Fibroblast of skin of right biceps (primary cell): ENCODE measurements around the gene PPFIA3.
A peak's percentile ranks its signal among the peaks of the same experiment; 100 is the strongest.
"Not testable (repeated sequence)": the region's sequence is repeated elsewhere in the genome, so short reads cannot be mapped to it uniquely, and the experiment has no call there.

Source experiments
- DNase-seq: peaks from one replicate; pipeline ENCODE4 v3.0.0-alpha.2; 2013

PPFIA3 gene

GRCh38 chr19:49103331-49104085, 15.8 kb upstream of the PPFIA3 start:
- DNase-seq, result no peak

- no peak for DNase-seq
Measured at GRCh38 chr19:49104229-49104864, 15.0 kb upstream of the PPFIA3 start.

- peak; percentile 53 for DNase-seq
Measured at GRCh38 chr19:49106648-49107135, 12.7 kb upstream of the PPFIA3 start.

DNA sequence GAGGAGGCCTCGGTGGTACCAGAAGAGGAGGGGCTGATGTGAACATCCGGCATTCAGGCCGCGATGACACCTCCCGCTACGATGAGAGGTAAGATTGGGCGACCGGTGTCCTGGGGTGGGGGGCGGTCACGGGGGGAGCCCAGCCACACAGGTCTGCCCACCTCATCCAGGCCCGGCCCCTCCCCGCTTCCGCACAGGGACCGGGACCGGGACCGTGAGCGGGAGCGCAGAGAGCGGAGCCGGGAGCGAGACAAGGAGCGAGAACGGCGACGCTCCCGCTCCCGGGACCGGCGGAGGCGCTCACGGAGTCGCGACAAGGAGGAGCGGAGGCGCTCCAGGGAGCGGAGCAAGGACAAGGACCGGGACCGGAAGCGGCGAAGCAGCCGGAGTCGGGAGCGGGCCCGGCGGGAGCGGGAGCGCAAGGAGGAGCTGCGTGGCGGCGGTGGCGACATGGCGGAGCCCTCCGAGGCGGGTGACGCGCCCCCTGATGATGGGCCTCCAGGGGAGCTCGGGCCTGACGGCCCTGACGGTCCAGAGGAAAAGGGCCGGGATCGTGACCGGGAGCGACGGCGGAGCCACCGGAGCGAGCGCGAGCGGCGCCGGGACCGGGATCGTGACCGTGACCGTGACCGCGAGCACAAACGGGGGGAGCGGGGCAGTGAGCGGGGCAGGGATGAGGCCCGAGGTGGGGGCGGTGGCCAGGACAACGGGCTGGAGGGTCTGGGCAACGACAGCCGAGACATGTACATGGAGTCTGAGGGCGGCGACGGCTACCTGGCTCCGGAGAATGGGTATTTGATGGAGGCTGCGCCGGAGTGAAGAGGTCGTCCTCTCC, 11.5 kb upstream of the PPFIA3 start:
- no peak for DNase-seq

DNA sequence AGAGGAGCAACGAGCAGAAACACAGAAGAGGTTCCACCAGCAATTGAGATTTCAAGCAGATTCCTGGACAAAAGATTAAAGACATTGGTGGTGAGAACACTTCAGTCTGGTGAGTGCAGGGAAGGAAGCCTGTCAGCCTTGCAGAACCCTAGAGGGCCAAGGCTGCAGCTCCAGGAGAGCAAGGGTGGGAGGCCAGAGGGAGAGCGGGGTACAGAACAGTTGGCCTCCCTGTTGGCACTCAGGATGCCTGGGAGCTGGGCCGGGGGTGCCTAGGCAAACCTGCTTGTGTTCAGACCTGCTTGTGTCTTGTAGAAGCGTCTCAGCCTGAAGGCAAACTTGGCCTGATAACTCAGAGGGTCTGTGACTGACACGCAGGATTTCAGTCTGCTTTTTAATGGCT, 10.3 kb upstream of the PPFIA3 start:
- DNase-seq, result no peak

GRCh38 chr19:49109569-49110233, 9.6 kb upstream of the PPFIA3 start:
- no peak for DNase-seq

GRCh38 chr19:49110567-49110966, 8.8 kb upstream of the PPFIA3 start:
- DNase-seq, result peak; percentile 58

DNA sequence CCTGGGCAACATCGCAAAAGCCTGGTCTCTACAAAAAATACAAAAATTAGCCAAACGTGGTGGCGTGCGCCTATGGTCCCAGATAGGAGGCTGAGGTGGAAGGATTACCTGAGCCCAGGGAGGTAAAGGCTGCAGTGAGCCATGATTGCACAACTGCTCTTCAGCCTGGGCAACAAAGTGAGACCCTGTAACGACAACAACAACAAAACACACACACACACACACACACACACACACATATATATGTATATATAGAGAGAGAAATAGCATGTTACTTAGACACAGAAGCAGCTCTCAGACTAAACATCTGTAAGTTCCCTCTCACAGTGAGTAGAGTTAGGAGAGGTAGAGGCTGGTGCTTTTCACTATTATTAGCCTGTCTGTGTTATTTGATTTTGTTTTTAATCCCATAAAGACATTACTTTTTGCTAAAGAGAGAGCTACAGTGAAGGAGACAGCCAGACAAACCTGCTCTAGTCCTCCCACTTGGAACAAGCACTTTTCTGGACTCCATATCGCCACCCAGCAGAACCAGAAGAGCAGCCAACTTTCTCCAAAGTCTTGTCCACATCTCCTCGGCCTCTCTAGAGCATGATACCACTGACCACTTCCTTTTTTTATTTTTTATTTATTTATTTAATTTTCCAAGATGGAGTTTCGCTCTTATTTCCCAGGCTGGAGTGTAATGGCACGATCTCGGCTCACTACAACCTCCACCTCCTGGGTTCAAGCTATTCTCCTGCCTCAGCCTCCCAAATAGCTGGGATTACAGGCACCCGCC, 7.9 kb upstream of the PPFIA3 start:
- DNase-seq, result no peak

DNA sequence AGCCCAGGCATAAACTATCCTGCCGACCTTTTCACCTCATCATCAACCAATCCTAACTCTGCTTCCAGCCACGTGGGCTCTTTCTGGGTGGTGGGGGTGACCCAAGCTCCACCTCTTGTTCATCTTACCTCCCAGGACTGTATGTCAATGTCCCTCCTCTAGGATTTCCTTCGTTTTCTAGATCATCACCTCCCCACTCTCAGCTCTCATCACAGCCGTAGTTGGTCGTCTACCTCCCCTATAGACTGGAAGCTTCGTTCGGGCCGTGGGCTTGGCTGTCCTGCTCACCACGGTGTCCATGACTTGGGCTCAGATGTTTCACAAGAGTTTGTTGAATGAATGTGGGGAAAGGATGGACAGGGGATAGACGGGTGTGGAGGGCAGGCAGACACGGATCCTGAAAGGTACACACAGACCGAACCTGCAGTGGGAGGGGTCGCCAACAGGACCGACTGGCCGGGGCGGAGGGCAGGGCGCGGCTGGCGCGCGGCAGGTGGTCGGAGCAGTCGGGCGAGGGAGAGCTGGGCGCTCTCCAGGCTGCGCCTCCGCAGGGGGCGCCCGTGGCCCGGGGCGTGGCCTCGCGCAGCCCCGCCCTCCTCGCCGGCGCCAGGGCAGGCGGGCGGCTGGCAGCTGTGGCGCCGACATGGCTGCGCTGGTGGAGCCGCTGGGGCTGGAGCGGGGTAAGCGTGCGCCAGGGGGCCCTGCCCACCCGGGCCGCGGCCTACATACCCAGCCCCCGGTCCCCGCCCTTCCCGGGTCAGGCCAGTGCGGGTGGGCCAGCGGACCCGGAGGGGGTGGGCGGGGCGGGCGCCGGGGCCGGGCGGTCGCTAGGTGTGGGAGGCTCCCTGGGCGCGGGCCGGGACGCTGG, 5.3 kb upstream of the PPFIA3 start, which contains the start of gene LIN7B:
Gene LIN7B (plus strand): TSS at position 609 of the 868 bp plus-strand sequence. CDS start 35 bp downstream, at position 644.
- peak; percentile 78 for DNase-seq

DNA sequence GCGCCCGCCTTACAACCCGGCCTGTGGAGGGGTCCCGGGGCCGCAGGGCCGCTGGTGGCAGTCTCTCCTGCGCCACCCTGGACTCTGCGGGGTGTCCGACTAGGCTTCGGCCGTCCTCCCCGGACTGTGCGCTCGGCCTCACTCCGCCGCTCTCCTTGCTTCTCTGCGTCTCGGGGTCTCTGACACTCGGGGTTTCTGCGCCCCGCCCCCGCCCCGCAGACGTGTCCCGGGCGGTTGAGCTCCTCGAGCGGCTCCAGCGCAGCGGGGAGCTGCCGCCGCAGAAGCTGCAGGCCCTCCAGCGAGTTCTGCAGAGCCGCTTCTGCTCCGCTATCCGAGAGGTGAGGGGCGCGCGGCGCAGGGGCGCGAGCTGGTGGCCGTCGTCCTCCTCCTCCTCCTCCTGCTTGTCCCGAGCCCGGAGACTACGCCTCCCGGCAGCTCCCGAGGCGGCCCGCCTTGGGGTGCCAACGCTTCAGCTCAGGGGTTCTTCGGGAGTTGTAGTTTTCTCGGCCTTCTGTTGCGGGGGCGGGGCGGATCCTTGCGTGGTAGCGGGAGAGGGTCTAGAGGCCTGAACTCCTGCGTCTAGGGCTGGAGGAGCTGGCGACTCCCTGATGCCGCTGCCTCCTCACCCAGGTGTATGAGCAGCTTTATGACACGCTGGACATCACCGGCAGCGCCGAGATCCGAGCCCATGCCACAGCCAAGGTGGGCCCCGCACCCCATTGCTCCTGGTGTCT, 4.5 kb upstream of the PPFIA3 start:
- DNase-seq, result peak; percentile 68

- DNase-seq, result no peak
Measured at GRCh38 chr19:49116544-49116943, 2.8 kb upstream of the PPFIA3 start.

DNA sequence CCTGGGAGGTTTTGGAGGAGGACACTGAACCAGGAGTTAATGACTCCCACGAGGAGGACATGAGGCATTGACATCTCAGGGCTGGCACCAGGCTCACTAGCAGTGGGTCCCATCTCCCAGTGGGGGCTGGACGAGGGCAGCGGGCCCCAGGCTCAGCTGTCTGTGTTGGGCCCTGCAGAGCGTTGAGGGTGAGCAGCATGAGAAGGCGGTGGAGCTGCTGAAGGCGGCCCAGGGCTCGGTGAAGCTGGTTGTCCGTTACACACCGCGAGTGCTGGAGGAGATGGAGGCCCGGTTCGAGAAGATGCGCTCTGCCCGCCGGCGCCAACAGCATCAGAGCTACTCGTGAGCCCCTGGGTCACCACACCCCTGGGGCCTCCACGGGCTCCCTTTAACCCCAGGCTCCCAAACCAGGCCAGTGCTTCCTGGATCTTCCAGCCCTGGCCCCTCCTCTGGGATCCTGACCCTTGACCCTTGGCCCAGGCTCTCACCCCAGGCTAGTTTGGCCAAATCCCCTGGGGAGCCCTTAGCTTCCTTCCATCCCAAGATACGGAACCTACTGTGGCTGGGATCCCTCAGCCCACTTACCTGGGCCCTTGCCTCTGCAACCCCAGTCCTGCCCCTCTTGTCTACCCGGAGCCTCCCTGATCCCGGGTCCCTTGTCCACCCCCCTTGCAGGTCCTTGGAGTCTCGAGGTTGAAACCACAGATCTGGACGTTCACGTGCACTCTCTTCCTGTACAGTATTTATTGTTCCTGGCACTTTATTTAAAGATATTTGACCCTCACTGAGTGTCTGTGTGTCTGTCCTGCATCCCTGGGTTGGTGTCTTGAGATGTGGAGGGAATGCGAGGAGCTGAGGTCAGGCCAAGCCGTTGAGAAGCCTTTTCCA, 1.4 kb upstream of the PPFIA3 start:
- no peak for DNase-seq

DNA sequence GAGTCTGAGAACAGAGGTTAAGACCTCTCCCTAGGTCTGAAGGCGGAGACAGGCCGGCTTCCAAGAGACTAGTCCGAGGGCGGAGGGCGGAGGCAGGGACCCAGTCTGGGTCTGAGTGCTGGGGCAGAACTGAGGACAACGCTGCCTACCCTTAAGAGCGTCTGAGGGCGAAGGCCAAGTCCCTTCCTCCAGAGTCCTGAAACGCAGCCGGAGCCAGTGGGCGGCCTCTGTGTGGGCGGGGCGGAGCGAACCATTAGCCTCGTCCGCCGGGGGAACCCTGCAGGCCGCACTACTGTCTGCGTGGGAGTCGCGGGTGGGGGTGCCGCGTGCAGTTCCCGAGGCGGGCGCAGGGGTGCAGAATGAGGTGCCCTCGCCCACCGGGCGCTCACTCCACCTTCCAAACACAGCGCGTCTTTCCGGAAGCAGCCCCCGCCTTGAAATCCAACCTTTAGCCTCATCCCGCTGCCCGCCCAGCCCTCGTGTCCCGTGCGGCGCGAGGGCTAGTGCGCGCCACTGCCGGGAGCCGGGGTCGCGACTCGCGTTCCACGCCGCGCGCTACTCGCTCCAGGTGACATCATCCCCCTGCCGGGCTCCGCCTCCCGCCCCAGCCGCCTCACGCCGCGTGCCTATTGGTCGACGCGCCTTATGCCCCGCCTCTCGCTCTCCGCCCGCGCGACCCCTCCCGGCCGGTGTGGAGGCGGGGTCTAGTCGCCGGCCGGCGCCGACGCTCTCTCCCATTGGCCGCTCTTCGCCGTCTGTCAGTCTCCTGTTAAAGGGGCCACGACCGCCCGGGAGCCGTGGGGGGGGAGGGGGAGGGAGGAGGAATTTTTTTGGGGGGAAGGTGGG, 556 bp upstream of the PPFIA3 start, which contains the start of gene C19orf73:
Gene C19orf73 (minus strand): TSS at position 579 of the 846 bp plus-strand sequence. CDS start 121 bp downstream, at position 458.
- peak; percentile 94 for DNase-seq

- DNase-seq, result no peak
Measured at GRCh38 chr19:49120325-49120683, 960 bp downstream of the PPFIA3 start.

GRCh38 chr19:49120868-49121267, 1.5 kb downstream of the PPFIA3 start:
- DNase-seq, result no peak

DNA sequence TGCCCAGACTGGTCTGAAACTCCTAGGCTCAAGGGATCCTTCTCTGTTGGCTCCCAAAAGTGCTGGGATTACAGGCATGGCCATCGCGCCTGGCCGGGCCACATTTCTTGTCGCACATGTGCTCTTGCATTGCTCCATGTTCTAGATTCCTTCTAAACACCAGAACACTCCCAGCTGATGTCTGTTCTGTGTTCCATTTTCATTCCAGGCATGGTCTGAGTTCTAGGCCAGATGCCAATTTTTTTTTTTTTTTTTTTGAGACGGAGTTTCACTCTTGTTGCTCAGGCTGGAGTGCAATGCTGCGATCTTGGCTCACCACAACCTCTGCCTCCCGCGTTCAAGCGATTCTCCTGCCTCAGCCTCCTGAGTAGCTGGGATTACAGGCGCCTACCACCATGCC, 2.5 kb downstream of the PPFIA3 start:
- DNase-seq, result not testable (repeated sequence)

- DNase-seq, result not testable (repeated sequence)
Measured at GRCh38 chr19:49123285-49123684, 3.9 kb downstream of the PPFIA3 start.
